AML-193 (cell line): ENCODE data around the gene IDH2.
"Not testable (repeated sequence)": the region's sequence is repeated elsewhere in the genome, so short reads cannot be mapped to it uniquely, and the experiment has no call there.

Experiments used
- DNase-seq, 2 experiments: peaks; one replicate each; lab custom pipeline; 2025; lab: John Stamatoyannopoulos, UW

Gene IDH2

DNA sequence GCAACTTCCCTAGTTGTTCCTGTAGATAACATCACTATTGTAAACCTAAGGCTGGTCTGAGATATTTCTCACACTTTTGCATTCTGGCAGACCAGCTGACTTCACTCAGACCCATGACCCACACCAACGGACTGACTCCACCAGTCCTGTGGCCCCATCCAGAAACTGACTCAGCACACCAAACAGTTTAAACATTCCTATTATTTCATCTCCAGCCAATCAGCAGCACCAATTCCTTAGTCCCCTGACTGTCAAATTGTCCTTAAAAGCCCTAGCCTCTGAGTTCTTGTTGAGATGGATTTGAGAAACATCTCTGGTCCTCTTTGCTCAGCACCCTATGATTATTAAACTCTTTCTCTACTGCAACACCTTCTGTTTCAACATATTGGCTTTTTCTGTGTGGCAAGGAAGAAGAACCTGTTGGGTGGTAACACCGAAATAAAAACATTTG lies 12.2 kb upstream of the IDH2 start:
- no peak for DNase-seq

- no peak for DNase-seq
Observed at GRCh38 chr15:90113166-90113565, 10.9 kb upstream of the IDH2 start.

DNA sequence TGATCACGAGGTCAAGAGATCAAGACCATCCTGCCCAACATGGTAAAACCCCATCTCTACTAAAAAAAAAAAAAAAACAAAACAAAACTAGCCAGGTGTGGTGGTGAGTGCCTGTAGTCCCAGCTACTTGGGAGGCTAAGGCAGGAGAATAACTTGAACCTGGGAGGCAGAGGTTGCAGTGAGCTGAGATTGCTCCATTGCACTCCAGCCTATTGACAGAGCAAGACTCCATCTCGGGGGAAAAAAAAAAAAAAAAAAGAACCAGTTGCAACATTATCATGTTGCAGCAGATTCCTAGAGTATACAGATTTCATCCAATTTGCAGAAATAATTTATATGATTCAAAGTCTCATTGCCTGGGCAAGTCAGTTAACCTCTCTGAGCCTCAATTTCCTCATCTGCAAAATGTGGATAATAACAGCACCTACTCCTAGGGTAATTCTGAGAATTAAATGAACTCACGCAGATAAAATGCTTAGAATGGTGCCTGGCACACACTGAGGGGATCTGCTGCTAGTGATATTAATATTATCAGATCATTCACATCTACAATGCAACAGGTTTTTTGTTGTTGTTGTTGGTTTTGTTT lies 7.0 kb upstream of the IDH2 start:
- not testable (repeated sequence) for DNase-seq

DNA sequence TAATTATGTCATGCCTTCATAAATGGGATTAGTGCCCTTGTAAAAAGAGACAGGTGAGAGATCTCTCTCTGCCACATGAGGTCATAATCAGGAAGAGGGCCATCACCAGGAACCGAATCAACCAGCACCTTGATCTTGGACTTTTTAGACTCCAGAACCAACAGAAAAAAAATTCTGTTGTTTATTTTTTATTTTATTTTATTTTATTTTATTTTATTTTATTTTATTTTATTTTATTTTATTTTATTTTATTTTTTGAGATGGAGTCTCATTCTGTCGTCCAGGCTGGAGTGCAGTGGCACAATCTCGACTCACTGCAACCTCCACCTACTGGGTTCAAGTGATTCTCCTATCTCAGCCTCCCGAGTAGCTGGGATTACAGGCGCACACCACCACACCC lies 5.8 kb upstream of the IDH2 start:
- not testable (repeated sequence) for DNase-seq

GRCh38 chr15:90106522-90107117 lies 4.4 kb upstream of the IDH2 start:
- no peak for DNase-seq

GRCh38 chr15:90105521-90105920 lies 3.3 kb upstream of the IDH2 start:
- DNase-seq: no peak

GRCh38 chr15:90104551-90104950 lies 2.3 kb upstream of the IDH2 start:
- no peak for DNase-seq

DNA sequence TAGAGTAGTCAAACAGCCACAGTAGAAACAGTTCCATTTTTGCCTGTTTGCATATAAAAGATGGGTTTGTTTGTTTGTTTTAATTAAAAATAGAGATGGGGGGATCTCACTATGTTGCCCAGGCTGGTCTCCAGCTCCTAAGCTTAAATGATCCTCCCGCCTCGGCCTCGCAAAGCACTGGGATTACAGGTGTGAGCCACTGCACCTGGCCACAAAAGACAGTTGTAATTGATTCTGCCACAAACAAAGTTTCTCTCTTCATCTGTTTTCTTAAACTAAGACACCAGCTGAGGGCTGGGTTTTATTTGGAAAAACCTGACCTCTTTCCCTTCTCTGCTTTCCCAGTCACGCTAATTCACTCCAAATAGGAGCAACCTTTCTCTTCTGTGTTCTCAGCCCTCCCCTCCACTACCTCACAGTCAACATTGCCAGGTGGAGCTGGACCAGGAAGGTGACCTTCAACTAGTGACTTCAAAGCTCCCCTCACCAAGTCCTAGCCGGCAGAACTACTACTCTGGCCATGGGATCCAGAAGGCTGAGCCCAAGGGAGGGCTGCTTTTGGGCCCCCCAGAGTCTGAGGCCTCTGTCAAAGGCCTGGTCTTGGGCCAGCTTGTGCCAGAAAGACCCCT lies 1.5 kb upstream of the IDH2 start:
- no peak for DNase-seq

- DNase-seq: peak; percentile 34 to 46
Observed at GRCh38 chr15:90101130-90101968, 919 bp downstream of the IDH2 start.

DNA sequence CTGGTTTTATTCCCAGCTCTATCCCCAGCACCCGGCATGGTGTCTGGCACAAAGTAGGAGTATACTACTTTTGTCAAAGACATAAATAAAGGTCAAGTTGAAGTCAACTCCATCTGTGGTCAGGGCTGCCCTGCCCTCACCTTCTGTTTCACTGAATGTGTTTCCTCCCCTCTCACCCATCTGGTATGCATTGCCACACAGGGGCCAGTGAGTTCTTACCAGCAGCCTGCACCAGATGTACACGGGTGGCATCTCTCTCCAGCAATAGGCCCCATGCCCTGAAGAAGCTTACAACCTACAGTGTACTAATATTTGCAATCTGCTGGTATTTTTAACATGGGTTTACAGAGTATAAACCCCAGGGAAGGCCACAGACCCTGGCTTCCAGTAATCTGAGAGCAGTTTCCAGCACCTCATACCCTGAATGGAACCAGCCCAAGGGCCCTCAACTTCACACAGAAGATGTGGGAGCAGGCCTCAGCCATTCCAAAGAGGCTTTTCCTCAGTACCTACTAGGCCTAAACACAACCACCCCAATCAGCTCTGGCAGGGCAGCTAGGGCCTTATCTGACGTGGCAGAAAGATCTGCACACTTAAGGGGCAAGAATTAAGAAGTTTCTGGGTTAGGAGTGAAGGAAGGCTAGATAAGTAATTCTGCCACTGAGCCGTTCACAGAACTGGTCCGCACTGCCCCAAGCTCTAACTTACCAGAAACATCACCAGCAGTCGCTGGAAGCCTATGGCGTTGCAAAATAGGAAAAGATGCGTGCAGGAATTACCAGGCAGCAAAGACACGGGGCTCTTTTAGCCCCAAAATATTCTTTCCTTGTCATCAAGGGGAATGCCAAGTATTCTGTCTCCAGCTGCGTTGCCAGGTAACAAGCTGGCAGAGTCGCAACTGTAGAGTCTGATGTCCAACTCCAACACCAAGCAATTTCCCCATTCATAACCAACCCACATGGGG lies 2.1 kb downstream of the IDH2 start:
- DNase-seq: peak; percentile 43 to 54

GRCh38 chr15:90099072-90099867 lies 3.0 kb downstream of the IDH2 start:
- DNase-seq: no peak

DNA sequence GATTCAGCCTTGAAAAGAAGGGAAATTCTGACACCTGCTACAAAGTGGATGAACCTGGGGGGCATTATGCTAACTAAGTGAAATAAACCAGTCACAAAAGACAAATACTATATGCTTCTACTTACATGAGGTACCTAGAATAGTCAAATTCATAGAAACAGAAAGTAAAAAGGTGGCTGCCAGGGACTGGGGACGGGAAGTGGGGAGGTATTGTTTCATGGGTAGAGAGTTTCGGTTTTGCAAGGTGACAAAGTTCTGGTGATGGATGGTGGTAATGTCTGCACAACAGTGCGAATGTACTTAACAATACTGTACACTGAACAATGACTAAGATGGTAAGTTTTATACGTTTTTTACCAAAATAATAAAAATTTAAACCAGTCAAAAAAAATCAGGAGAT lies 4.8 kb downstream of the IDH2 start:
- DNase-seq: no peak

GRCh38 chr15:90095521-90095959 lies 6.7 kb downstream of the IDH2 start:
- DNase-seq: no peak

DNA sequence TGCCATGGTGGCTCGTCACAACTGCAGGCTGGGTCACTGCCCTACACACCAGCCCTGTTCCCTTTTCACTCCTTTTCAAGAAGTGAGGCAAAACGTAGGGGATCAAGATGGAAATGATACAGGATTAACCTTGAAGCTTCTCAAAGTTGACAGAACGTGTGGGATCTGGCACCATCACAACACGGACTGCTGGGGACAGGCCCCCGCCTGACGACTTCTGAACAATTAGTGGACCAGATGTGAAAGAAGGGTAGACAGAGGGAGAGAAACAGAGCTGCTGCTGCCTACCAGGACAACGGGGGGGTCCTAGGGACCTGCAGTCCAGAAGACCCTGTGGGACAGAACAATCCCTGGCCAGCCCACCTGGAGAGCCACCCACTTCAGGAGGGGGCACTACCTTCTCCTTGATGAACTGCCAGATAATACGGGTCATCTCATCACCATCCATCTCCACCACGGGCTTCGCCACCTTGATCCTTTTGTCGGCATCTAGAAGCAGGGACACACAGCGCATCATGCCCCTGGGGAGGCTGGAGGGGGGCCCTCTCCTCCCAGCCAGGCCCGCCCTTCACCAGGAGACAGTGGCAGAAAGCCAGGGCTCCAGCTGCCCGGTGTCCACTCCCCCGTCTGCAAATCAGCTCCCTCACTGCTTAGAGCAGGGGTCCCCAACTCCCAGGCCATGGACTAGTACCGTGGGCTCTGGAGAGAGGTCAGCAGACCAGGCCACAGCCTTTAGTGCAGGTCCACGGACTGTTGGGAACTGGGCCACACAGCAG lies 10.9 kb downstream of the IDH2 start:
- no peak for DNase-seq

DNA sequence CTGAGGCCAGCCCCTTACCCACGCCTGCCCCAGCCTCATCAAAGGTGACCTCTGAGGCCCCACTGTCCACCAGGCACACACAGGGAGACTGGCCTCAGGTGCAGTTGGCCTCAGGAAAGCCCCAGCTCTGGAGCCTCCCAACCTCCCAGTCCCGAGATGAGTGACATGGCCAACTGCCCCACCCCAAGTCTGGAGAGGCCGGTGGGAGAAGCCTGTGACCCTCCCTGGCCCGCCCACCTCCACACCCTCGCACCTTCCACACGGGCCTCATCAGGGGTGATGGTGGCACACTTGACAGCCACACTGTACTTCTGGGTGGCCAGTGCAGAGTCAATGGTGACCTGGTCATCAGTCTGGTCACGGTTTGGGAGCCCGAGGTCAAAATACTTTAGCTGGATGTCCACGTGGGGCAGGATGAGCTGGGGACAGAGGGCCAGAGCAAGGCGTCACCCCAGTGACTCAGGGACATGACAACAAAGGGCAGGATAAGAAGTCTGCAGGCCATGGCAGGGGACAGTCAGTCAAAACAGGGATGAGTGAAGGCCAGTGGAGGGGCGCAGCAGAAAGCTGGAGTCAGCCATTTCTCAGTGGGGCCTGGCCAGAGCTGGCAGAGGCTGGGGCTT lies 11.9 kb downstream of the IDH2 start:
- DNase-seq: no peak

GRCh38 chr15:90087454-90088154 lies 14.7 kb downstream of the IDH2 start:
- DNase-seq: peak; percentile 17 to 25

DNA sequence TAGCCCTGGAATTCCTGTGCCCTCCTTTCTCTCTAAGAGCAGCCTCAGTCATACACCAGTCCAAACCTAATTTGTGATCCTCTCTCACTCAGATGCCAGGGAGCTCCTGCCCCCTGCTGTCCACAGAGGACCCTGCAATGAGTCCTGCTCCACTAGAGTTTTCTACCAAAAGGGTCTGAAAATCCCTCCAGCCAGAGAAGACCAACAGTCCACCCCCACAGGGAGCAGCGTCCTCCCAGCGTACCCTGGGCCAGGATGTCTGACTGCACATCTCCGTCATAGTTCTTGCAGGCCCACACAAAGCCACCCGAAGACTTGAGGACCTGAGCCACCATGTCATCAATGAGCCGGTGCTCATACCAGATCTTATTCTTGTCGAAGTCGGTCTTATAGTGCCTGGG lies 15.4 kb downstream of the IDH2 start:
- DNase-seq: peak; percentile 26 to 42

GRCh38 chr15:90085565-90085964 lies 16.7 kb downstream of the IDH2 start:
- DNase-seq: no peak
